Nephron (organoid): ENCODE results near the gene BMP6.
A peak's percentile ranks its signal among the peaks of the same experiment; 100 is the strongest.

Experiments used
- H3K27ac Mint-ChIP-seq, 3 experiments: 2 replicates each; pipeline ENCODE4 v1.8.0; 2020; ENCODE audit warnings: mixed read lengths in 3 of 3, mild to moderate bottlenecking in 2 of 3, moderate library complexity in 1 of 3
- H3K27me3 Mint-ChIP-seq: 2 replicates; pipeline ENCODE4 v1.8.0; 2021; ENCODE audit warnings: low read depth, mild to moderate bottlenecking, moderate library complexity, mixed read lengths
- H3K36me3 Mint-ChIP-seq: 2 replicates; pipeline ENCODE4 v1.8.0; 2020; ENCODE audit warnings: low read depth, mixed read lengths
- H3K4me1 Mint-ChIP-seq: 2 replicates; pipeline ENCODE4 v1.8.0; 2020; ENCODE audit warnings: mixed read lengths
- H3K4me3 Mint-ChIP-seq, 3 experiments: 2 replicates each; pipeline ENCODE4 v1.8.0; 2020; ENCODE audit warnings: mild to moderate bottlenecking in 3 of 3, mixed read lengths in 3 of 3, moderate library complexity in 2 of 3
- H3K9me3 Mint-ChIP-seq: 2 replicates; pipeline ENCODE4 v1.8.0; 2020; ENCODE audit warnings: mixed read lengths
- CTCF ChIP-seq, 3 experiments: fragments of 200-600 bp; sonication (generic); IDR thresholded peaks; one replicate each; pipeline ENCODE4 v1.5.0; 2021; ENCODE audit warnings: antibody characterized with exemption in 3 of 3; ENCODE audit not compliant: unreplicated experiment in 3 of 3

Gene BMP6

GRCh38 chr6:7899101-7899888 is 173.4 kb downstream of the BMP6 start:
- Mint-ChIP-seq H3K27me3 (no peaks in the 10 kb centered on the region), H3K4me3 (no peak overlapping the region), H3K27ac (peak overlapping the region; percentile 73 to 87 (median 73)), H3K36me3 (peaks cover 66% of the 10 kb centered on the region), H3K9me3 (no peaks in the 10 kb centered on the region), H3K4me1 (no peaks in the 10 kb centered on the region)
- peak in 2 of 3 experiments; percentile 12 to 16 for TF ChIP-seq CTCF (IDR thresholded peaks at IDR 0.05; ENCODE audit: unreplicated experiment in 3 of 3)

- H3K9me3 Mint-ChIP-seq: no peaks in the 10 kb centered on the region
- no peaks in the 10 kb centered on the region for H3K27me3 Mint-ChIP-seq
- no peak for TF ChIP-seq CTCF (IDR thresholded peaks at IDR 0.05; ENCODE audit: unreplicated experiment in 3 of 3)
- H3K36me3 Mint-ChIP-seq: peaks cover 66% of the 10 kb centered on the region
- H3K4me1 Mint-ChIP-seq: no peaks in the 10 kb centered on the region
- H3K27ac Mint-ChIP-seq: peak overlapping the region; percentile 73 to 87 (median 73)
- H3K4me3 Mint-ChIP-seq: no peak overlapping the region
Observed at GRCh38 chr6:7899889-7900213, 174.0 kb downstream of the BMP6 start.

- TF ChIP-seq CTCF (IDR thresholded peaks at IDR 0.05; ENCODE audit: unreplicated experiment in 3 of 3): no peak
Observed at GRCh38 chr6:7900621-7901020, 174.7 kb downstream of the BMP6 start.

GRCh38 chr6:7901056-7901455 is 175.2 kb downstream of the BMP6 start:
- no peak for TF ChIP-seq CTCF (IDR thresholded peaks at IDR 0.05; ENCODE audit: unreplicated experiment in 3 of 3)
- H3K4me1 Mint-ChIP-seq: no peaks in the 10 kb centered on the region
- H3K36me3 Mint-ChIP-seq: peaks cover 62% of the 10 kb centered on the region
- no peaks in the 10 kb centered on the region for H3K27me3 Mint-ChIP-seq
- H3K9me3 Mint-ChIP-seq: no peaks in the 10 kb centered on the region
- H3K4me3 Mint-ChIP-seq: no peak overlapping the region
- H3K27ac Mint-ChIP-seq: peak overlapping the region; percentile 73 to 87 (median 73)

More at GRCh38 chr6:7900621-7901020, 174.7 kb downstream of the BMP6 start:
- Mint-ChIP-seq H3K36me3 (peaks cover 66% of the 10 kb centered on the region), H3K27me3 (no peaks in the 10 kb centered on the region), H3K9me3 (no peaks in the 10 kb centered on the region), H3K27ac (peak overlapping the region; percentile 73 to 87 (median 73)), H3K4me1 (no peaks in the 10 kb centered on the region), H3K4me3 (no peak overlapping the region)

- no peak for TF ChIP-seq CTCF (IDR thresholded peaks at IDR 0.05; ENCODE audit: unreplicated experiment in 3 of 3)
- Mint-ChIP-seq H3K4me1 (peaks cover 4% of the 10 kb centered on the region), H3K27me3 (no peaks in the 10 kb centered on the region), H3K27ac (peak overlapping the region in 1 of 3 experiments; percentile 73), H3K36me3 (peaks cover 56% of the 10 kb centered on the region), H3K9me3 (no peaks in the 10 kb centered on the region), H3K4me3 (no peak overlapping the region)
Observed at GRCh38 chr6:7901780-7902179, 175.9 kb downstream of the BMP6 start.

GRCh38 chr6:7902221-7902620 is 176.3 kb downstream of the BMP6 start:
- peaks cover 53% of the 10 kb centered on the region for H3K36me3 Mint-ChIP-seq
- H3K4me1 Mint-ChIP-seq: peaks cover 4% of the 10 kb centered on the region
- no peaks in the 10 kb centered on the region for H3K9me3 Mint-ChIP-seq
- no peak overlapping the region for H3K4me3 Mint-ChIP-seq
- no peaks in the 10 kb centered on the region for H3K27me3 Mint-ChIP-seq
- no peak for TF ChIP-seq CTCF (IDR thresholded peaks at IDR 0.05; ENCODE audit: unreplicated experiment in 3 of 3)
- no peak overlapping the region for H3K27ac Mint-ChIP-seq
